OCI-M2 (cell line): ENCODE results near the gene TTLL11.

Source experiments
- DNase-seq: peaks from one replicate; lab custom pipeline; 2025; ENCODE audit not compliant: unreplicated experiment; lab: John Stamatoyannopoulos, UW

The TTLL11 gene, protein sequence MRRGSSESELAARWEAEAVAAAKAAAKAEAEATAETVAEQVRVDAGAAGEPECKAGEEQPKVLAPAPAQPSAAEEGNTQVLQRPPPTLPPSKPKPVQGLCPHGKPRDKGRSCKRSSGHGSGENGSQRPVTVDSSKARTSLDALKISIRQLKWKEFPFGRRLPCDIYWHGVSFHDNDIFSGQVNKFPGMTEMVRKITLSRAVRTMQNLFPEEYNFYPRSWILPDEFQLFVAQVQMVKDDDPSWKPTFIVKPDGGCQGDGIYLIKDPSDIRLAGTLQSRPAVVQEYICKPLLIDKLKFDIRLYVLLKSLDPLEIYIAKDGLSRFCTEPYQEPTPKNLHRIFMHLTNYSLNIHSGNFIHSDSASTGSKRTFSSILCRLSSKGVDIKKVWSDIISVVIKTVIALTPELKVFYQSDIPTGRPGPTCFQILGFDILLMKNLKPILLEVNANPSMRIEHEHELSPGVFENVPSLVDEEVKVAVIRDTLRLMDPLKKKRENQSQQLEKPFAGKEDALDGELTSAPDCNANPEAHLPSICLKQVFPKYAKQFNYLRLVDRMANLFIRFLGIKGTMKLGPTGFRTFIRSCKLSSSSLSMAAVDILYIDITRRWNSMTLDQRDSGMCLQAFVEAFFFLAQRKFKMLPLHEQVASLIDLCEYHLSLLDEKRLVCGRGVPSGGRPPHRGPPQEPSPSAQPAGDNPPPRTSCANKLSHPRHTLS

DNA sequence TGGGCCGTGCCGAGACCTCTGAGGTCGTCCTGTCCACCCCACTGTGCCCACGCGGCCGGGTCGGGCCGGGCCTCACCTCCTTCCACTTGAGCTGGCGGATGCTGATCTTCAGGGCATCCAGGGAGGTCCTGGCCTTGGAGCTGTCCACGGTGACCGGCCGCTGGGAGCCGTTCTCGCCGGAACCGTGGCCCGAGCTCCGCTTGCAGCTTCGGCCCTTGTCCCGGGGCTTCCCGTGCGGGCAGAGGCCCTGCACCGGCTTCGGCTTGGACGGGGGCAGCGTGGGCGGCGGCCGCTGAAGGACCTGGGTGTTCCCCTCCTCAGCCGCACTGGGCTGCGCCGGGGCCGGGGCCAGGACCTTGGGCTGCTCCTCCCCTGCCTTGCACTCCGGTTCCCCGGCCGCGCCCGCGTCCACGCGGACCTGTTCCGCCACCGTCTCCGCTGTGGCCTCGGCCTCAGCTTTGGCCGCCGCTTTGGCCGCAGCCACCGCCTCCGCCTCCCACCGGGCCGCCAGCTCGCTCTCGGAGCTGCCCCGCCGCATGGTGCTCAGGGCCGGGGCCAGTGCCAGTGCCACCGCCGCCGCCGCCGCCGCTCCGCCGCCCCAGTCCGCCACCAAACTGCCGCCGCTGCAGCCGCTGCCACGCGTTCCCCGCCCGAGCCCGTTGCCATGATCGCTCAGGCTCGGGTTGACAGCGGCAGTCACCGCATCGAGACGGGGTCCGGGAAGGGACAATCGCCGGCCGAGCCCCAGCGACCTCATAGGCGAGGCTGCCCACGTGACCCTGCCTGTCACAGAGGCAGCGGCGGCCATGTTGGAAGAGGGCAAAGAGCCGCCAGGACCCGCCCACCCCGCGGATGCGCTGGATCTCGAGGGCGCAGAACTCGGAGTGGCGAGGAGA is at the start of gene TTLL11:
TSS of gene TTLL11 (minus strand) at position 698 of the 896 bp plus-strand sequence. CDS start at position 538, 160 bp downstream.
- DNase-seq, result peak; percentile 17

DNA sequence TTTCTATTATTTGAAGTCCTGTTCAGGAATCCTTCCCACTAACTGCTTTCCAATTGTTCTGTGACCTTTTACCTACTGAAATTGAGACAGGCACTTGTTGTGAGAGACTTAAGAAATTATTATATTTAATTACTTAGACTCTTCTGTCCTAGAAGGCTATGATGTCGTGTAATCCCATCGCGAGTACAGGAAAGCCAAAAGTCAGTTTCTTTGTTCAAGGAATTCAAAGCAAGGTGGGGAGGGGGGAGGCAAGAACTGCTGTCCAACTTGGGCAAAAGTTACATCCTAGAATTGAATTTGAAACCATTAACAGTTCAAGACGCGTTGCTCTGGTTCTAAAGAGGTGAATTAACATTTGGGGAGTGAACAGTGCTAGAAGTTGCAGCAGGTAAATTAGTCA is 48.6 kb upstream of the TTLL11 start:
- DNase-seq, result no peak

DNA sequence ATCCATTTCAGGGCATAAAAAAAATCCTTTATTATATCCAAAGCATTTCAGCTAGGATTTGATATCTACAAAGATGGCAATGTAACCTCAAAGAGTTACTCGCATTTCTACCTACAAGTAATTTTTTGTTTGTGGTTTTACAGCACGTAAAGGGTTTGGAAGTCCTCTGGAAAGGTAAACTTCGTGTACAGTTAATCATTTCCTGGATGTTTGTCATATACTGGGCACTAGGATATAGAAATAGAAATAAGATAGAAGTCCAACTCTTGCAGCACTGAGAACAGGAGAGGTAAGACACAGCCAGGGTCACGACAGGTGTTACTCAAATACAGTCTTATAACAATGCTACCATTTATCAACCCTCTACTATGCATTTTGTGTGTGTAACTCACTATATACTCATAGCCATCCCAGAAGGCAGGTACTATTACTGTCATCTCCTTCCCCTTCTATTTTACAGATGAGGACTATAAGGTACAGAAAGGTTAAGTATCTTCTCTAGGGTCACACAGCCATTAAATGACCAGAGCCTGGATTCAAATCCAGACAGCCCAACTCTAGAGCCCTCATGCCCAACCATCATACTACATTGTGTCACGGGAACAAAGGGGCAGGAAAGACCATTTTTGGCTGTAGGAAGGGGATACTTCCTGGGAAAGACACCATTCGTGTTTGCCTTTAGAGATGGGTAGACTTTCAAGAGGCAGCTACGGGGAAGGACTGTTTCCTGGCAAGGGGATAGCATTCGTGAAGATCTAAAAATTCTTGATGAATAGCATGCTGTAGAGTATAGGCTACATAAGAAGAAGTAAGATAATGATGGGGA is 47.5 kb upstream of the TTLL11 start:
- DNase-seq, result no peak

DNA sequence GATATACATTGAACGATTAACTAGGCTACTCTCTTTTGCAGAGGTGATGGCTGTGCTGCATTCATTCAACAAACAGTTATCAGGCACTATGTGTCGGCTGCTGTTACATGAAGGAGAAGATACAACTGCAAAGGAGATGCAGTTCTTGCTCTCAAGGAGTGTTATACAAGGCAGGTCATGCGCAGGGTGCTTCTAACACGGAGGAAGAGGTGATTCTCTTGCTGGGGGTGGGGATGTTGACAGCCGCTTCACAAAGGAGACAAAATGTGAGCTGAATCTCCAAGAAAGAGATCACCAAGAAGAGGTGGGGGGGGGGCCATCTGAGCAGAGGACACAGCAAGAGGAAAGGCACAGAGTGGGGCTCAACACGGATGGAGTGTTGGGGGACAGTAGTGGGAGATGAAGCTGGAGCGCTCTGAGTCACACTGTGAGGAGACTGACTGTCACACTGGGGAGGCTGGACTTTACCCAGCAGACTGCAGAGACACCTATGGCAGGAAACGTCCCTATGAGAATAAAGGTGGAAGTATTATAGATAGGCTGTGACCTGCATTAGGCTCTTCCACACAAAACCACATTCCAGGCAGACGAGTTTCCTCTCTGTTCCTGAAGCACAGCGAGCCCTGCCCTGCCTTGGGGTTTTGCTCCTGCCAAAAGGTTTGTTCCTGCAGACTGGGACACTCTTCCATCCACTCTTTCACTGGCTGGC is 45.6 kb upstream of the TTLL11 start:
- no peak for DNase-seq

DNA sequence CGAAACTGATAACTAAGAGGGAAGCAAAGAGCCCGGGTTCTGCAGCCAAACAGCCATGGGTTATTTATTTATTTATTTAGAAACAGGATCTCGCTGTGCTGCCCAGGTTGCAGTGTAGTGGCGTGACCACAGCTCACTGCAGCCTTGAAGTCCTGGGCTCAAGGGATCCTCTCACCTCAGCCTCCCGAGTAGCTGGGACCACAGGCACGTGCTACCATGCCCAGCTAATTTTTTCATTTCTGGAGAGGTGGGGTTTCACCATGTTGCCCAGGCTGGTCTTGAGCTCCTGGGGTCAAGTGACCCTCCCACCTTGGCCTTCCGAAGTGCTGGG is 42.4 kb upstream of the TTLL11 start:
- no peak for DNase-seq

DNA sequence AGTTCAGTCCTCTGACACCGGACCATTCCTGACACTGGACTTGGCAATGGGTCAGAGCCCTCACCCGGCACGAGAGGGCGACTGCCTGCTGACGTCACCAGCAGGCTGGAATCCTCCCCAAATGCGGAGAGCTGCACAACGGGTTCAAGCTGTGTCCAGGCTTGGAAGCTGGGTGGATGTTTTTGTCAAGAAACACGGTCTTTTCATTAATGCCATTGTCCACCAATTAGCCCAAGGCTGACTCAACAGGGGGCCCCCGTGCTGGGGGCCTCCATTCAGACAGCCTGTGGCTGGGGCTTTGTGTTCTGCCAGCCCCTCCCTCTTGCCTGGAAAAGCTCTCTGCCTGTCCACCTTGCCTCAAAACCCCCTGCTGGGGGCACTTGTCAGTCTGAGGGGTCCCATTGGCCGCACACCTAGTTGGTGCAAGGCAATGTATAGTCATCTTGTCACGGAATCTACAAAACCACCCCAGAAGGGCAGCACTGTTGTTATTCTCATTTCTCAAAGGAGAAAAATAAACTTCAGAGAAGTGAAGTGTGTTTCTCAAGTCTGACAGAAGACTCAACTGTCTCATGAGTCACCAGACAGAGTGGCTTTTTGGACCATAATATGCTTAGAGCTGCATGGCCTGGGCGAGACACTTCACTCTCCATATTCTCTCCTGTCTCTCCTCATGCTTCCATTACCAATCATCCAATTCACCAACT is 41.9 kb upstream of the TTLL11 start:
- DNase-seq, result no peak

DNA sequence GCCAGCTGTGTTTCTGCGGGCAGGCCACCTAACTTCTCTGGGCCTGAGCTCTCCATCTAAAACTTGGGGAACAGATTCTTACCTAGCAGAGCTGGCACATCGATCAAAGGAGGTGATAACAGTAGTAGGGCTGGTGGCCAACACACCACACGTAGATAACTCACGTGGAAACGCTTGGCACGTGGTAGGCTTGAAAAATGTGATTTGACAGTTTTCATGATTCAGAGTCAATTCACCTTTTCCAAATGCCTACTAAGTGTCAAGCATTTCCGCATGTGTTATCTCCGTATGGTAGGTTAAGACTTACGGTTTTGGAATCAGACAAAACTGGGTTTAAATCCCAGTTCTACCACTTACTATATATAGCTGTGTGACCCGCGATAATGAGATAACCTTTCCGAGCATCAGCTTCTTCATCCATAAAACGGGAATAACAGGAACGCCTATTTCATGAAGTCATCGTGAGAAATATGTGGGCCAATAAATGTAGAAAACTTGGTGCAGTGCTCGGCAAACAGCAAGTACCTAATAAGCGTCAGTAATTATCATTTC is 41.0 kb upstream of the TTLL11 start:
- no peak for DNase-seq

DNA sequence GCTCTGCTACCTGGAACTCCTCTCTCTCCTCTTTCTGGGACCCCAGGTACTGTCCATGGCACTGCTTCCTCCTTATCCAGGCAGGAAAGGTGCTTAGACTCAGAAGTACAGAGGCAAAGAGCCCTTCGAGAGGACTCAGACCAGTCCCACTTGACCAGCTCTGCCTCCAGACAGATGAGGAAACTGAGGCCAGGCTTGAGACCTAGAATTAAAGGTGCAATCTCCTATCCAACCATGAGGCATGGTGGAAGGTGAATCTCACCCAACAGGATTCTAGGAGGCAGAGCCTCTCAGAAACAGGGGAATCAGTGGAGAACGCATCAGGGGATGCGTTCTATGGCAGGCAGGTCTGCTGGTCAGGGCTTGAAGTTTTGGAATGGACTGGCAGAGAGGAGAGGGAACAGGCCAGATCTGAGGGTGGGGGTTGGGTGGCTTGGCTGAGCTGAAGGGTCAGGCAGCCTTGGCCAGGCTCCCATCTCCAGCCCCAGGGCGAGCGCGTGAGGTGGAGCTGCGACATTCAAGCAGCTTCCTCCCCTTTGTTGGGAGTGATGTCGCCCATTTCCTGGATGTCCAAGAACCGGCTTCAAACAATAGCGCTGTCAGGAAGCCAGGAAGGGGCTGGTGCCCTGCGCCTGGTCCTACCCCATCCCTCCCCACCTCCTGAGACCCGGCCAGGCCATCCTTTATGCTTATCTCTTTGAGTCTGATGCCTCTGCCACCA is 40.3 kb upstream of the TTLL11 start:
- DNase-seq, result no peak

DNA sequence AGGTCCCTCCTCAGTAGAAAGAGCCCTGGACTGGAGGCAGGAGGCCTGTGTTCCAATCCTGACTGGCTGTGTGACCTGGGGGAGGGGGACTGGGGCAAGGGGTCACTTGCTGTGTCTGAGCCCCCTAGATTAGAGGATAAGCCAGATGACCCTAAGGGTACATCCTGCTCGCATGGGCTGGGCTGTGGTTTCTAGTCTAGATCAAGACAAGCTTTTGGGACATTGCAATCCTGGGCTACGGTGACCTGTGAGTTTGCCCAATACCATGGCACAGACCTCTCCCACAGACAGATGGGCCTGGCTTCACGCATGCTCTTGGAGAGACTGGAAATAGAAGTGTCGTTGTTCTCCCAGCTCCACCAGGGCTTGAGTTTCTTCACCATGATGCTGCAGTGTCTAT is 39.4 kb upstream of the TTLL11 start:
- no peak for DNase-seq

DNA sequence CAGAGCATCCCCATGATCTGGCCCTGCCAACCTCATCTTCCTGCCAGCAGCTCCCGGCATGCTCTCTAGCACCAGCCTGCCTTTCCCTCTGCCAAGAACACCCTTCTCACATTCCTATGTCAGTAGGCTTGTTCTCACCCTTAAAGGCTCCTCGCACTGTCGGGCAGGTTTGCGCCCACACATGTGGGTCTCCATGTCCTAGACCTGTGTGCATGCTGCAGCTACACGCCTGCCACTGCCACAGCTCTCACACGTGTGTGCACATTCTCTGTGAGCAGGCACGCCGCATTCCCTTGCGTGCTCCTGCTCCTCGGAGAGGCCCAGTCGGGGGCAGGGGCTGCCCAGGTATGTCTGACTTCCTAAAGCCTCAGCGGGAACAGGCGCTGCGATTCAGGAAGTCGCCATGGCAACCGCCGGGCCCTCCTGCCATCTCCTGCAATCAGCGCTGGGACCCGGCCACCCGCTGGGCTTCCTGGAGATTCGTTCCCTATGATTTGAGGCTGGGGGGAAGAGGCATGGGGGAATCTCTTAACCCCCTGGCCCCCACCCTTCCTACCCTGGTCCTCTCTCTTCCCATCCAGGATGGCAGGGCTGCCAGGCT is 38.4 kb upstream of the TTLL11 start:
- DNase-seq, result no peak

DNA sequence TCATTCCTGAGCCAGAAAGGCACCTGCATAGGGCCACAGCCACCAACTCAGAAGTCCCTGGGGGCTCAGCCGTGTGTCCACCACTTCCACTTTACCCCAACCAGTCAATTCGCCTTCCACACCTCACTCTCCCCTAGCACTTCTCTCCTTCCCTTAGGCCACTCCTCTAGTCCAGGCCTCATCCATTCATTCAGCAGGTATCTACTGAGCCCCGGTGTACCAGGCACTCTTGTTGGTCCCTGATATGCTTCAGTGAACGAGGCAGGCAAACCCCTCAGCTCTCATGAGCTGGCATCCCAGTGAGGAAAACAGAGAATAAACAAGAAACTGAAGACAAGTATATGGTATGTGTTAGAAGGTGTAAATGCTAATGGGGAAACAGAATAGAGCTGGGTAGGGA is 37.7 kb upstream of the TTLL11 start:
- DNase-seq, result no peak

DNA sequence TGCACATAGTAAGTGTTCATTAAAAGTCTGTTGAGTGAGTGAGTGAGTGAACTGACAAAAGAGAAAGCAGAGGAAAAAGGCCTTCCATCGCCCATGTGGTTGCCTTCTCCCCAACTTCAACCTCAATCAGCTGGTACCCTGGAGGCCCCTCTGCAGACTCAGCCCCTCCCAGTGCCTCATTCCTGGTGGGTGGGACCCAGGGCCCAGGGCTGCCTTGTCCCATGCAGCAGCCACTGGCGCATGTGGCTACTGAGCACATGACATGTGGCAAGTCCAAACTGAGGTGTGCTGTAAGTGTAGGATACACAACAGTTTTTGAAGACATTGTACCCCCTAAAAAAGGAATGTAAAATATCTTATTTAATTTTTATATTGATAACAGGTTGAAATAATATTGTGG is 36.9 kb upstream of the TTLL11 start:
- DNase-seq, result no peak

DNA sequence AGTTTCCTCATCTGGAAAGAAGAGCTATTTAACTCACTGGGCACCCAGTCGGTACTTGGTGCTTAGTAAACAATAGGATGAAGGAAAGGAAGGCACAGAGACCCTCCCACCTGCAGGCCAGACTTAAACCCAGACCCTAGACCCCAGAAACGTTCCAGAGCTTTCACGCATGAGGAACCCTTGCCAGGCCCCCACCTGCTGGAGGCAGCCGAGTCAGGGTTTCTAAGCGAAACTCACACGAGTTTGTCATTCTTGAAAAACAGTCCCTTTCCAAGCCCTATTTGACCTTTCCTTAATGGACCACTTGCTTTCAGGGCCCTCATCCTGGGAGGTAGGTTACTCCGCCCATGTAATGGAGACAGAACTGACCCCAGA is 35.8 kb upstream of the TTLL11 start:
- no peak for DNase-seq

DNA sequence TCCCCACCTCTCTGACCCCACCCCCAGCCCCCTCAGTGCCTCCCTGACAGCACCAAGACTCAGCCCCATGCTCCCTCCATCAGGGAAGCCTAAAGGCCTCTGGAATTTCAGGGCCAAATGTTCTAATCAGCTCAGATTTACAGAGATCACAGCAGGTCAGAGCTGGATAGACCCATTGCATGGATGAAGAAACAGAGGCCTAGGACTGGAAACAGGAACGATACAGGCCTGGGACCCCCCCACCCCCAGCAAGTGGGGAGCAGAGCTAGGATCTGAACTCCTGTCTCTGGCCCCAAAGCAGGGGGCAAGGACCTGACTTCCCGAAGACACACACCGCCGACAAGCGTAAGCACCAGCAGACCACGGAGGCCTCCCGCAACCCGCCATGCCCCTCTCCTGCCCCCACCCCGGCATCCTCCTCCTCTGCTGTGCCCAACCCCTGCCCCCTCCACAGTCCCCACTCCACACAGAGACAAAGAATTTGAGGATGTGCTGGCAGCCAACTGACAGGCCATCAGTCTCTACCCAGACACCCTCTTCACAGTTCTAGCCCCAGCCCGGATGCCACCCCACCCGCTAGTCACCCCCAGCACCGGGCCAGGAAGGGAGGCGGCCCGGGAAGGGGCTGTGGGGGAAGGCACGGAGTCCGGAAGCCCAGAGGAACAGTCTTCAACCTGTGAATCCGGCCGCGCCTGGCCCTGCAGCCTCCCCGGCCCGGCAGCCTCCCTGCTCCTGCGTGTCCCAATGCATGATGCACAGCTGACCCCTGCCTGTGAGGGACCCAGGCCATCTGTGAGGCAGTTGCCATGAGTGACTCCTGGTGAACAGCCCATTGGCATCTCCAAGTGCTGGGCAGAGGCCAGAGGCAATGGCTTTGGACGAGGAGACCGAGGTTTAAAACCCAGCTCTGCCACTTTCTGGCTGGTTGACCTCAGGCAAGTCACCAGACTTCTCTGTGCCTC is 35.2 kb upstream of the TTLL11 start:
- DNase-seq, result no peak

DNA sequence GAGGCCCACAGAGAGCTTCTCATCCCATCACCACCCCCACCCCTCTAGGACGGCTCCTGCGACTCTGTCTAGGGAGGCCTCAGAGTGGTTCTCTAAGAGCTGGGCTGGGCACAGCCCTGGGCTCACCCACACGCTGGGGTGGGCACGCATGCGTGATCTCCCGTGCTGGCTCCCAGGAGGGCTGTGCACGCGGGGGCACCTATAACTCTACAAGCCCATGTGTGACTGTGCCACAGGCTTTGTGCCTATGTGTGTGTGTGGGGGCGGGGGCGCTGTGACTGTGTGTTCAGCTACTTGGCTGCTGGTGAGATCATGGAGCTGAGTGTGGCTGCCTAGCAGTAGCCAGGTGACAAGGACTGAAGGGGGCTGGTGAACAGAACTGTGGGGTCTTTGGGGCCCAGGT is 34.3 kb upstream of the TTLL11 start:
- no peak for DNase-seq

DNA sequence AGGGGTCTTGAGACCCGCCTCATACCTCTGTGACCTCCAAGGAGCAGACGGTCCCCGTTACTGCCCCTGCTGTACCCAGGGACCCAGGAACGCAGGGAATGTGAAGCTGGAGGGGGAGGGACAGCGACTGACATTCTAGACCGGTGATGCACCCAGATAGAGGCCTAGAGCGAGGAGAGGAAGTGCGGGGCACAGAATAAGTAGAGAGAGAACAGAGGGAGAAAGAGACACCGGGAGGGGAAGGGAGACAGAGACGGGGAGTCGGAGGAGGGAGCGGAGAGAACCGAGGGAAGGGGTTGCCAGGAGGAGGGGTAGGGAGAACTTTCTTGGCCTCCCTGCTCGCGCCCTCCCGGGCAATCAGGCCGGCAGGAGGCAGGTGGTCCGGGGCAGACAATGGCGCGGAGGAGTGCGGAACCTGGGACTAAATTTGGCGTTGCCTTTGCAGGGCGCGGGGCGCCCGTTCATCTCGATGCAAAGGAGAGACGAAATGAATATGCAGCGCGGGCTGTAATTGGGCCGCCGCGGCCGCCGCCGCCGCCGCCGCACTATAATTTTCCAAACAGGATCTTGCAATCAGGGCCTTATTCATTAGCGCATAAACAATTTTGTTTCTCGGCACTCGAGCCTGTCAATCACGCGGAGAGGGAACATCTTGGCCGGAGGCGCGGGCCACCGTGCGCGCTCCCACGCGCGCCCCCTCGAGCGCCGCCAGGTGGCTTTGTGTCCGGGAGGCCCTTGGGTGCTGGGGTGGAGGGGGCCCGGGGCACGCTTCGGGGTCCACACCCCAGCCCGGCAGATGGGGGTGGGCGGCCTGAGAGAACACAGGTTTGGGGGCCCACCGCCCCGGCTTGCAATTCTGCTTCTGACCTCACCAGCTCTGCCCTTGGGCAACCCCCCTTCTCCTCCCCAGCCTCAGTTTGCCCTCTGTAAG is 33.5 kb upstream of the TTLL11 start:
- no peak for DNase-seq
